Endodermal cell (in vitro differentiated cells): ENCODE results near the gene HMCN2. TPM values are rescaled to one million over a fixed set of nuclear protein-coding genes. Genes with fewer than 3 reads are reported as not detected.

Experiments used
- DNase-seq: peaks from one replicate; pipeline ENCODE4 v3.0.0-alpha.2; 2017
- H3K27ac ChIP-seq: 2 replicates; pipeline ENCODE4 v1.5.1; 2013; ENCODE audit warnings: mild to moderate bottlenecking, low read depth, low read length, moderate library complexity
- H3K27me3 ChIP-seq: 2 replicates; pipeline ENCODE4 v1.6.1; 2013; ENCODE audit warnings: mild to moderate bottlenecking, low read length, moderate library complexity; ENCODE audit not compliant: insufficient read depth, control insufficient read depth, poor library complexity, severe bottlenecking
- H3K36me3 ChIP-seq: 2 replicates; pipeline ENCODE4 v1.7.0; 2013; ENCODE audit warnings: mild to moderate bottlenecking, low read length, moderate library complexity; ENCODE audit not compliant: control insufficient read depth, insufficient read depth
- H3K4me1 ChIP-seq: one replicate; pipeline ENCODE4 v1.7.0; 2013; ENCODE audit warnings: low read length; ENCODE audit not compliant: control insufficient read depth, insufficient read depth
- H3K4me3 ChIP-seq: 2 replicates; pipeline ENCODE4 v1.5.1; 2013; ENCODE audit warnings: mild to moderate bottlenecking, low read length, moderate library complexity
- H3K9ac ChIP-seq: 2 replicates; pipeline ENCODE4 v1.6.1; 2013; ENCODE audit warnings: mild to moderate bottlenecking, low read length, moderate library complexity; ENCODE audit not compliant: poor library complexity, severe bottlenecking; ENCODE audit errors: extremely low read depth
- H3K9me3 ChIP-seq: 2 replicates; pipeline ENCODE4 v1.6.1; 2013; ENCODE audit warnings: mild to moderate bottlenecking, low read length, moderate library complexity; ENCODE audit not compliant: control insufficient read depth
- H3K27ac Mint-ChIP-seq: 2 replicates; pipeline ENCODE4 v1.8.0; 2020; ENCODE audit warnings: mixed read lengths
- H3K27me3 Mint-ChIP-seq: 2 replicates; pipeline ENCODE4 v1.8.0; 2021; ENCODE audit warnings: mild to moderate bottlenecking, mixed read lengths; ENCODE audit not compliant: insufficient read depth
- H3K36me3 Mint-ChIP-seq: 2 replicates; pipeline ENCODE4 v1.8.0; 2020; ENCODE audit warnings: low read depth, mixed read lengths
- H3K4me1 Mint-ChIP-seq: 2 replicates; pipeline ENCODE4 v1.8.0; 2020; ENCODE audit warnings: mixed read lengths
- H3K4me3 Mint-ChIP-seq: 2 replicates; pipeline ENCODE4 v1.8.0; 2020; ENCODE audit warnings: mild to moderate bottlenecking, moderate library complexity, mixed read lengths
- H3K9me3 Mint-ChIP-seq: 2 replicates; pipeline ENCODE4 v1.8.0; 2020; ENCODE audit warnings: mild to moderate bottlenecking, mixed read lengths
- CTCF ChIP-seq: fragments of 200-600 bp; sonication (generic); conservative IDR thresholded peaks from 2 replicates; pipeline ENCODE4 v1.5.0; 2021; ENCODE audit warnings: antibody characterized with exemption, mild to moderate bottlenecking
- WGBS, 2 experiments: methylation state at CpG; one replicate each; pipeline versions ENCODE4 v1.1.5 to v1.1.7; 2013; ENCODE audit warnings: missing lambda C conversion rate in 2 of 2, mixed read lengths in 1 of 2; ENCODE audit not compliant: insufficient coverage in 1 of 2, insufficient read length in 1 of 2; 5-methylcytosine and 5-hydroxymethylcytosine counted together
- total RNA-seq, 2 donors: library from RNA; stranded (reverse); fragmentation: NEBNext Ultra II Directional in 1 of 2; extraction: Animal tissue kit (Norgen Biotek cat#: 25700) in 1 of 2; gene quantifications; 2 replicates in 1 of 2; 3 replicates in 1 of 2; pipeline ENCODE4 v1.2.1, GENCODE V29; 2021

The HMCN2 gene
- total RNA-seq, 2 donors from 2014 or later: 3.3 to 3.9 TPM

- DNase-seq: peak; percentile 74
- Mint-ChIP-seq H3K27me3 (no peaks in the 10 kb centered on the region), H3K4me1 (peaks cover 9% of the 10 kb centered on the region), H3K4me3 (no peak overlapping the region), H3K36me3 (peaks cover 15% of the 10 kb centered on the region), H3K9me3 (no peaks in the 10 kb centered on the region), H3K27ac (peak overlapping the region; percentile 31)
- no peaks in the 10 kb centered on the region for H3K27me3 ChIP-seq
- peak overlapping the region; percentile 16 for H3K27ac ChIP-seq
- WGBS, 2 experiments: 57 to 75% methylated on average over 3 to 9 of the region's 9 CpGs
- no peaks in the 10 kb centered on the region for H3K9me3 ChIP-seq
- peaks cover 8% of the 10 kb centered on the region for H3K4me1 ChIP-seq
- peak; percentile 52 for TF ChIP-seq CTCF
- no peak overlapping the region for H3K4me3 ChIP-seq
- H3K36me3 ChIP-seq: peaks cover 34% of the 10 kb centered on the region
- H3K9ac ChIP-seq: no peak overlapping the region
Measured at GRCh38 chr9:130220352-130220751, 45.2 kb upstream of the HMCN2 start.

- Histone ChIP-seq H3K27me3 (no peaks in the 10 kb centered on the region), H3K9me3 (peaks cover 10% of the 10 kb centered on the region), H3K36me3 (peaks cover 46% of the 10 kb centered on the region), H3K9ac (no peak overlapping the region), H3K4me1 (peaks cover 8% of the 10 kb centered on the region), H3K4me3 (no peak overlapping the region), H3K27ac (no peak overlapping the region)
- H3K36me3 Mint-ChIP-seq: peaks cover 38% of the 10 kb centered on the region
- no peak for TF ChIP-seq CTCF
- H3K4me1 Mint-ChIP-seq: peaks cover 9% of the 10 kb centered on the region
- no peak for DNase-seq
- H3K4me3 Mint-ChIP-seq: no peak overlapping the region
- peak overlapping the region; percentile 48 for H3K27ac Mint-ChIP-seq
- 95% methylated on average over 9 of the region's 9 CpGs; no CpG with 5 or more reads in 1 of the 2 experiments for WGBS, 2 experiments
- peaks cover 8% of the 10 kb centered on the region for H3K9me3 Mint-ChIP-seq
- no peaks in the 10 kb centered on the region for H3K27me3 Mint-ChIP-seq
Measured at GRCh38 chr9:130222833-130223232, 42.7 kb upstream of the HMCN2 start.

DNA sequence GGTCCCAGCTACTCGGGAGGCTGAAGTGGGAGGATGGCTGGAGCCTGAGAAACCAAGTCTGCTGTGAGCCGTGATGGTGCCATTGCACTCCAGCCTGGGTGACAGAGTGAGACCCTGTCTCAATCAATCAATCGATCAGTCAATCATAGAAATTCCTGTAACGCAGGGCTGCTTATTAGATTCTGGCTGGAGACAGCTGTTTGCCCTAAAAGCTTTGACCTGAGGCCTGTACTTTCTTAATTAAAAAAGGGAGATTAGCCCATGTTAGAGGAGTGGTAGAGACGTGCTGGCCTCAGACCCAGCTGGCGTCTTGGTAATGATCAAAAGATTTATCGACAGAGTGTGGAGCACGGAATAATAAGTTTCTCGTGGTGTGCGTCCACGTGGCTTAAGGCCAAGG, 40.5 kb upstream of the HMCN2 start:
- Histone ChIP-seq H3K27ac (no peak overlapping the region), H3K36me3 (peaks cover 54% of the 10 kb centered on the region), H3K9me3 (peaks cover 20% of the 10 kb centered on the region), H3K4me1 (peaks cover 2% of the 10 kb centered on the region), H3K27me3 (no peaks in the 10 kb centered on the region), H3K4me3 (no peak overlapping the region), H3K9ac (no peak overlapping the region)
- WGBS, 2 experiments: 90 to 91% methylated on average over 9 to 11 of the region's 11 CpGs
- peaks cover 51% of the 10 kb centered on the region for H3K36me3 Mint-ChIP-seq
- H3K27ac Mint-ChIP-seq: no peak overlapping the region
- no peak for TF ChIP-seq CTCF
- H3K4me3 Mint-ChIP-seq: no peak overlapping the region
- no peaks in the 10 kb centered on the region for H3K27me3 Mint-ChIP-seq
- H3K9me3 Mint-ChIP-seq: peaks cover 20% of the 10 kb centered on the region
- DNase-seq: no peak
- H3K4me1 Mint-ChIP-seq: no peaks in the 10 kb centered on the region
